ENCODE results near the gene PER2. TPM values are rescaled to one million over a fixed set of nuclear protein-coding genes. Genes with fewer than 3 reads are reported as not detected.
"Not testable (repeated sequence)": the region's sequence is repeated elsewhere in the genome, so short reads cannot be mapped to it uniquely, and the experiment has no call there.

The PER2 gene
- total RNA-seq, 4 donors from 2014 or later: 8.2 to 18.6 (median 9.8) TPM

GRCh38 chr2:238320246-238320647 lies 31.8 kb upstream of the PER2 start, which contains the start of gene TRAF3IP1:
TRAF3IP1 (plus strand) TSS chr2:238320518; CDS start chr2:238320663, 145 bp downstream.
- Histone ChIP-seq H3K4me1 (peaks cover 0 to 24% (median 17%) of the 10 kb centered on the region in 4 donors), H3K27me3 (no peaks in the 10 kb centered on the region), H3K4me3 (peak within 1 kb of the TSS; percentile 43 to 92 (median 65)), H3K36me3 (peaks cover 0 to 14% (median 0%) of the 10 kb centered on the region in 3 donors), H3K9me3 (no peaks in the 10 kb centered on the region), H3K27ac (peak within 1 kb of the TSS; percentile 6 to 79 (median 66))
- DNase-seq (ENCODE audit: low spot score in 2 of 2): peak; percentile 80 to 81
- TF ChIP-seq POLR2A (IDR thresholded peaks at IDR 0.05) (peak in 1 of 2 donors; percentile 49), EP300 (IDR thresholded peaks at IDR 0.05) (peak in 1 of 2 donors; percentile 59), CTCF (IDR thresholded peaks at IDR 0.05) (peak in 2 of 5 experiments; percentile 19 to 36)
- 0% methylated on average over 18 to 23 of the region's 58 CpGs for WGBS, 2 donors

GRCh38 chr2:238315031-238315595 lies 26.7 kb upstream of the PER2 start:
- TF ChIP-seq CTCF (IDR thresholded peaks at IDR 0.05) (no peak), POLR2A (IDR thresholded peaks at IDR 0.05) (no peak), EP300 (IDR thresholded peaks at IDR 0.05) (no peak)
- WGBS, 2 donors: 94 to 97% methylated on average over 12 to 13 of the region's 13 CpGs
- H3K9me3 ChIP-seq: no peaks in the 10 kb centered on the region

GRCh38 chr2:238314576-238314975 lies 26.2 kb upstream of the PER2 start:
- Histone ChIP-seq H3K27me3 (no peaks in the 10 kb centered on the region), H3K9me3 (no peaks in the 10 kb centered on the region), H3K36me3 (no peaks in the 10 kb centered on the region), H3K4me3 (no peak overlapping the region), H3K4me1 (peaks cover 0 to 4% (median under 1%) of the 10 kb centered on the region in 4 donors), H3K27ac (no peak overlapping the region)
- TF ChIP-seq CTCF (IDR thresholded peaks at IDR 0.05) (no peak), POLR2A (IDR thresholded peaks at IDR 0.05) (no peak), EP300 (IDR thresholded peaks at IDR 0.05) (no peak)
- 91 to 94% methylated on average over 8 of the region's 8 CpGs for whole genome bisulfite sequencing, 2 donors
- no peak for DNase-seq (ENCODE audit: low spot score in 2 of 2)

More at GRCh38 chr2:238315031-238315595, 26.7 kb upstream of the PER2 start:
- H3K27me3 ChIP-seq: no peaks in the 10 kb centered on the region
- DNase-seq (ENCODE audit: low spot score in 2 of 2): no peak
- no peaks in the 10 kb centered on the region for H3K36me3 ChIP-seq
- H3K4me3 ChIP-seq: no peak overlapping the region
- no peak overlapping the region for H3K27ac ChIP-seq
- peaks cover 0 to 8% (median 6%) of the 10 kb centered on the region in 4 donors for H3K4me1 ChIP-seq

- no peak for DNase-seq (ENCODE audit: low spot score in 2 of 2)
- no peaks in the 10 kb centered on the region for H3K4me1 ChIP-seq
- H3K27ac ChIP-seq: no peak overlapping the region
- no peak overlapping the region for H3K4me3 ChIP-seq
- H3K27me3 ChIP-seq: no peaks in the 10 kb centered on the region
- no peak for TF ChIP-seq POLR2A (IDR thresholded peaks at IDR 0.05)
- 52 to 64% methylated on average over 2 of the region's 2 CpGs for WGBS, 2 donors
- no peaks in the 10 kb centered on the region for H3K36me3 ChIP-seq
- H3K9me3 ChIP-seq: no peaks in the 10 kb centered on the region
Measured at GRCh38 chr2:238313991-238314350, 25.6 kb upstream of the PER2 start.

GRCh38 chr2:238313289-238313990 lies 25.0 kb upstream of the PER2 start:
- Histone ChIP-seq H3K4me1 (no peaks in the 10 kb centered on the region), H3K27me3 (no peaks in the 10 kb centered on the region), H3K27ac (no peak overlapping the region), H3K36me3 (no peaks in the 10 kb centered on the region), H3K9me3 (no peaks in the 10 kb centered on the region), H3K4me3 (no peak overlapping the region)
- TF ChIP-seq CTCF (IDR thresholded peaks at IDR 0.05): no peak
- TF ChIP-seq EP300 (IDR thresholded peaks at IDR 0.05): no peak
- no peak for TF ChIP-seq POLR2A (IDR thresholded peaks at IDR 0.05)
- 88 to 92% methylated on average over 5 to 8 of the region's 8 CpGs for WGBS, 2 donors
- DNase-seq (ENCODE audit: low spot score in 2 of 2): no peak

- DNase-seq (ENCODE audit: low spot score in 2 of 2); H3K27me3 ChIP-seq; H3K4me1 ChIP-seq; H3K4me3 ChIP-seq; H3K27ac ChIP-seq; H3K9me3 ChIP-seq; H3K36me3 ChIP-seq: not testable (repeated sequence)
- 88 to 95% methylated on average over 14 of the region's 14 CpGs for WGBS, 2 donors
Measured at GRCh38 chr2:238310721-238311120, 22.3 kb upstream of the PER2 start.
